Measurements from ENCODE around the gene ZNF609. TPM values are rescaled to one million over a fixed set of nuclear protein-coding genes. Genes with fewer than 3 reads are reported as not detected.

ZNF609 gene
- polyA plus RNA-seq, 1 donor (not counting 4 experiments of a cell fraction or from before 2014, with no cell fraction given) = 16.9 TPM

DNA sequence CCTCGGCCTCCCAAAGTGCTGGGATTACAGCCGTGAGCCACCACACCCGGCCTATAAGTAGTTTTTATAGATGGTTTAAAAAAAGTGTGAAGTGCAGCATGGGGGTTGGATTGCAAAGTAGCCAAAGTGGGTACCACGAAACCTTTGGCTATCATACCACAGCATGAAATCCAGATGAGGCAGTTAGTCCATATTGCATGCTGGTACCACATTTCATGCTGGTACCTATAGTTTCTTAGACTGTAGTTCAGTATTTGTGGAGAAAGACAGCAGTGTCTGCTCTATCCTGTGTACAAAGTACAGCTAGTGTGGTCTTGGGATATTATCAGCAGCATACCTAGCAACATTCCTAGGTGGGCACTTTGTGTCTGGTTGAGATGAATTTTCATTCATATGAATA is 11.8 kb downstream of the ZNF609 start:
- Histone ChIP-seq H3K4me2 (ENCODE audit: control insufficient read depth, extremely low read depth, insufficient read depth, low read depth, low read length) (no peak overlapping the region), H3K9me3 (ENCODE audit: control insufficient read depth, low read depth, low read length) (no peaks in the 10 kb centered on the region), H3K27me3 (ENCODE audit: control insufficient read depth, extremely low read depth, insufficient read depth, low read length) (no peaks in the 10 kb centered on the region), H2AFZ (ENCODE audit: control insufficient read depth, low read length) (no peak overlapping the region), H3K4me1 (ENCODE audit: control insufficient read depth, extremely low read depth, insufficient read depth, low read length) (no peaks in the 10 kb centered on the region), H3K4me3 (ENCODE audit: control insufficient read depth in 2 of 3, extremely low read depth in 1 of 3, insufficient read depth in 2 of 3, low read depth in 1 of 3, low read length in 3 of 3) (no peak overlapping the region), H3K9me1 (ENCODE audit: control insufficient read depth, extremely low read depth, insufficient read depth, low read length) (no peaks in the 10 kb centered on the region), H3K36me3 (ENCODE audit: control insufficient read depth in 2 of 2, extremely low read depth in 1 of 2, insufficient read depth in 2 of 2, low read length in 2 of 2) (peaks cover 2 to 8% of the 10 kb centered on the region in 2 experiments), H3K79me2 (ENCODE audit: control insufficient read depth, insufficient read depth, low read length) (peaks cover 62% of the 10 kb centered on the region), H3K9ac (ENCODE audit: control insufficient read depth, extremely low read depth, insufficient read depth, low read length) (no peak overlapping the region), H4K20me1 (ENCODE audit: control insufficient read depth, extremely low read depth, insufficient read depth, low read length) (no peaks in the 10 kb centered on the region), H3K27ac (ENCODE audit: control insufficient read depth, insufficient read depth, low read length) (no peak overlapping the region)
- FAIRE-seq = no peak
- no peak for DNase-seq (ENCODE audit: low read depth, low spot score)
- TF ChIP-seq CTCF (optimal IDR thresholded peaks at IDR 0.05 in 1 of 3, IDR thresholded peaks at IDR 0.05 in 1 of 3, conservative IDR thresholded peaks at IDR 0.05 in 1 of 3; ENCODE audit: extremely low read depth in 1 of 3, insufficient read depth in 2 of 3, low read length in 3 of 3) = no peak
- no peak for TF ChIP-seq EZH2 (IDR thresholded peaks at IDR 0.05; ENCODE audit: low read length)
- dilution Hi-C loops (cut with MboI; ENCODE audit: extremely low pct_ligation_motif_present, low sequenced_read_pairs) = no loop called here

DNA sequence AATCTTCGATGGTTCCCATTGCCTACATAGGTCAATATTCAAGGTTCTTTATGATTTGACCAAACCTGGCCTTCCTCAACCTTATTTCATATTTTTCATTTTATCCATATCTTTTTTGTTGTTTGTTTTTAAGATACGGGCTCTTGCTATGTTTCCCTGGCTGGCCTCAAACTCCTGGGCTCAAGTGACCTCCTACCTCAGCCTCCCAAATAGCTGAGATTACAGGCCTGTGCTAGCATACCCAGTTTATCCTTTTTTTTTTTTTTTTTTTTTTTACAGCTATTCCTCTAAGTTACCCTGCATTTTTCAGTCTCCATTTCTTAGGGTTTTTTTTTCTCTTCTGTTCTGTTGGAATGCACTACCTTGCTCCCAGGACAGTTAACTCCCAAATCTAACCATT is 14.5 kb downstream of the ZNF609 start:
- peaks cover 0 to 8% of the 10 kb centered on the region in 2 experiments for H3K36me3 ChIP-seq (ENCODE audit: control insufficient read depth in 2 of 2, extremely low read depth in 1 of 2, insufficient read depth in 2 of 2, low read length in 2 of 2)
- dilution Hi-C loops (cut with MboI; ENCODE audit: extremely low pct_ligation_motif_present, low sequenced_read_pairs) = no loop called here
- no peaks in the 10 kb centered on the region for H4K20me1 ChIP-seq (ENCODE audit: control insufficient read depth, extremely low read depth, insufficient read depth, low read length)

More for the DNA sequence above, 14.5 kb downstream of the ZNF609 start:
- Histone ChIP-seq H3K4me1 (ENCODE audit: control insufficient read depth, extremely low read depth, insufficient read depth, low read length) (no peaks in the 10 kb centered on the region), H3K4me3 (ENCODE audit: control insufficient read depth in 2 of 3, extremely low read depth in 1 of 3, insufficient read depth in 2 of 3, low read depth in 1 of 3, low read length in 3 of 3) (no peak overlapping the region), H3K9ac (ENCODE audit: control insufficient read depth, extremely low read depth, insufficient read depth, low read length) (no peak overlapping the region), H3K4me2 (ENCODE audit: control insufficient read depth, extremely low read depth, insufficient read depth, low read depth, low read length) (no peak overlapping the region), H2AFZ (ENCODE audit: control insufficient read depth, low read length) (no peak overlapping the region), H3K9me1 (ENCODE audit: control insufficient read depth, extremely low read depth, insufficient read depth, low read length) (no peaks in the 10 kb centered on the region), H3K27ac (ENCODE audit: control insufficient read depth, insufficient read depth, low read length) (no peak overlapping the region), H3K27me3 (ENCODE audit: control insufficient read depth, extremely low read depth, insufficient read depth, low read length) (no peaks in the 10 kb centered on the region), H3K9me3 (ENCODE audit: control insufficient read depth, low read depth, low read length) (no peaks in the 10 kb centered on the region), H3K79me2 (ENCODE audit: control insufficient read depth, insufficient read depth, low read length) (peaks cover 52% of the 10 kb centered on the region)
- FAIRE-seq = no peak
- TF ChIP-seq EZH2 (IDR thresholded peaks at IDR 0.05; ENCODE audit: low read length) (no peak), CTCF (optimal IDR thresholded peaks at IDR 0.05 in 1 of 3, IDR thresholded peaks at IDR 0.05 in 1 of 3, conservative IDR thresholded peaks at IDR 0.05 in 1 of 3; ENCODE audit: extremely low read depth in 1 of 3, insufficient read depth in 2 of 3, low read length in 3 of 3) (no peak)
- DNase-seq (ENCODE audit: low read depth, low spot score) = no peak
